ENCODE measurements around the gene HIVEP3. TPM values are rescaled to one million over a fixed set of nuclear protein-coding genes. Genes with fewer than 3 reads are reported as not detected.

The HIVEP3 gene
- total RNA-seq, 1 donor from 2014 or later: 8.9 TPM

DNA sequence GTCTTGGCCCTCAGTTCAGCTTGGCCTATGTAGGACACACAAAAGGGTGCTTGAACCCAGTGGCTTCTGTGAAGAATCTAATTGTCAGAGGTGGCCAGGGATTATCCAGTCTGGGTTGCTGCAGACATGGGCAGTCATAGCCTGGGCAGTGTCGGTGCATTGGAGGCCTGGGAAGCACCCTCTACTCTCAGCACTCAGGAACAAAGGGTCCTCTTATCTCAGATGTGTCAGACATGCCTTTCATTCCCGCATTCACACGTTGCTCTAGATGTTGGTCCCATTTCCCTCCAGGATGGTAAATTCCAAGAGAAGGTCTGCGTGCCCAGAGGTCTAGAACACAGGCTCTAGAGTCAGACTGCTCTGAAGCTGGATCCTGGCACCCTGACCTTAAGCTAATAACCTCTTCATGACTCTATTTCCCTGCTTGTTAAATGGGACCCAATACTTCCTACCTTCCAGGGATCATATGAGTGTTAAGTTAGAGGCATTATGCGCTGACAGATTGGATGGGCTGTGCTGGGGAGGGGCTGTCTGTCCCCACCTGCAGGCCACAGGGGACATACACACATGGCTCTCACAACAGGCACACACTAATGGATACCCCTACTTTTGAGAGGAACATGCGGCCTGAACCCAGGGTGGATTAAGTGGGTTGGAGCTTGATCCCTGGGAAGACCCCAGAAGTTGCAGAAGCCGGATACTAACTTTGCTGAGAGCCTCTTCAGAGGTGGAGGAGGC lies 417.8 kb downstream of the HIVEP3 start:
- Histone ChIP-seq H3K36me3 (ENCODE audit: insufficient read depth, low read length) (no peaks in the 10 kb centered on the region), H3K27me3 (ENCODE audit: insufficient read depth, low read length) (no peaks in the 10 kb centered on the region), H3K4me2 (ENCODE audit: low read length) (peak overlapping the region; percentile 41), H3K4me3 (ENCODE audit: insufficient read depth, low read depth, low read length) (no peak overlapping the region), H4K20me1 (ENCODE audit: insufficient read depth, low read length) (no peaks in the 10 kb centered on the region), H3K4me1 (ENCODE audit: insufficient read depth, low read length) (peaks cover 44% of the 10 kb centered on the region), H3K27ac (ENCODE audit: low read depth, low read length) (peak overlapping the region; percentile 18), H3K9me3 (ENCODE audit: insufficient read depth, low read depth, low read length) (no peaks in the 10 kb centered on the region), H3K9ac (ENCODE audit: low read length) (no peak overlapping the region), H3K79me2 (ENCODE audit: insufficient read depth, low read length) (no peaks in the 10 kb centered on the region), H2AFZ (ENCODE audit: low read depth, low read length) (no peak overlapping the region)
- peak; percentile 68 for DNase-seq (ENCODE audit: low read depth)
- Mint-ChIP-seq H3K27ac (ENCODE audit: unreplicated experiment) (no peak overlapping the region), H3K9me3 (ENCODE audit: unreplicated experiment) (peaks cover 2% of the 10 kb centered on the region), H3K27me3 (ENCODE audit: low read depth, unreplicated experiment) (peaks cover 9% of the 10 kb centered on the region), H3K36me3 (ENCODE audit: low read depth, unreplicated experiment) (no peaks in the 10 kb centered on the region), H3K4me3 (ENCODE audit: unreplicated experiment) (no peak overlapping the region), H3K4me1 (ENCODE audit: low read depth, unreplicated experiment) (peaks cover 25% of the 10 kb centered on the region)
- no peak for TF ChIP-seq EZH2 (IDR thresholded peaks at IDR 0.05; ENCODE audit: insufficient read depth, low read length)
- TF ChIP-seq, protein P1, sequence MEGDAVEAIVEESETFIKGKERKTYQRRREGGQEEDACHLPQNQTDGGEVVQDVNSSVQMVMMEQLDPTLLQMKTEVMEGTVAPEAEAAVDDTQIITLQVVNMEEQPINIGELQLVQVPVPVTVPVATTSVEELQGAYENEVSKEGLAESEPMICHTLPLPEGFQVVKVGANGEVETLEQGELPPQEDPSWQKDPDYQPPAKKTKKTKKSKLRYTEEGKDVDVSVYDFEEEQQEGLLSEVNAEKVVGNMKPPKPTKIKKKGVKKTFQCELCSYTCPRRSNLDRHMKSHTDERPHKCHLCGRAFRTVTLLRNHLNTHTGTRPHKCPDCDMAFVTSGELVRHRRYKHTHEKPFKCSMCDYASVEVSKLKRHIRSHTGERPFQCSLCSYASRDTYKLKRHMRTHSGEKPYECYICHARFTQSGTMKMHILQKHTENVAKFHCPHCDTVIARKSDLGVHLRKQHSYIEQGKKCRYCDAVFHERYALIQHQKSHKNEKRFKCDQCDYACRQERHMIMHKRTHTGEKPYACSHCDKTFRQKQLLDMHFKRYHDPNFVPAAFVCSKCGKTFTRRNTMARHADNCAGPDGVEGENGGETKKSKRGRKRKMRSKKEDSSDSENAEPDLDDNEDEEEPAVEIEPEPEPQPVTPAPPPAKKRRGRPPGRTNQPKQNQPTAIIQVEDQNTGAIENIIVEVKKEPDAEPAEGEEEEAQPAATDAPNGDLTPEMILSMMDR (IDR thresholded peaks at IDR 0.05; ENCODE audit: insufficient read depth, low read depth, low read length): no peak
- no peak for FAIRE-seq

DNA sequence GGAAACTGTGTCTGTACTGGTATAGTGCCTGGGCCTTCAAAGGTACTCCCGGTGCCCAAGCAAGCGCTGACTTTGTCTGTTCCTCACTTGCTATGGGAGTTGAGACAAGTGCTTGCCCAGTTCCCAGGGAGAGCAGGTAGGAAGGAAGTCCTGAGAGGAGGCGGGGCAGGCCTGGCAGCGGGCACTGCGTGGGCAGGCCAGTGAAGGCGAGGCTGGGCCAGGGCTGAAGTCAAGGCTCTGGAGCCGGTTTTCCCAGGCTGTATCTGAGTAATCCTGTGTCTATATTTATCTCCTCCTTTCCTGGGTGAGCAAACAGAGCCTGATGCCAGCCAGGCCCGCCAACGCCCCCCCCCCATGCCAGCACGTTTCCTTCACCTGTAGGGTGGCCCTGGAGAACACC lies 418.3 kb downstream of the HIVEP3 start:
- peaks cover 2% of the 10 kb centered on the region for H3K9me3 Mint-ChIP-seq (ENCODE audit: unreplicated experiment)
- no peak overlapping the region for H3K4me3 Mint-ChIP-seq (ENCODE audit: unreplicated experiment)
- no peak overlapping the region for H3K9ac ChIP-seq (ENCODE audit: low read length)
- H3K27ac Mint-ChIP-seq (ENCODE audit: unreplicated experiment): no peak overlapping the region
- peak overlapping the region; percentile 18 for H3K27ac ChIP-seq (ENCODE audit: low read depth, low read length)
- H3K36me3 ChIP-seq (ENCODE audit: insufficient read depth, low read length): no peaks in the 10 kb centered on the region
- H3K27me3 ChIP-seq (ENCODE audit: insufficient read depth, low read length): no peaks in the 10 kb centered on the region
- H2AFZ ChIP-seq (ENCODE audit: low read depth, low read length): no peak overlapping the region
- peaks cover 50% of the 10 kb centered on the region for H3K4me1 ChIP-seq (ENCODE audit: insufficient read depth, low read length)
- no peak for FAIRE-seq
- peaks cover 28% of the 10 kb centered on the region for H3K4me1 Mint-ChIP-seq (ENCODE audit: low read depth, unreplicated experiment)
- H3K79me2 ChIP-seq (ENCODE audit: insufficient read depth, low read length): no peaks in the 10 kb centered on the region
- no peak overlapping the region for H3K4me3 ChIP-seq (ENCODE audit: insufficient read depth, low read depth, low read length)
- no peaks in the 10 kb centered on the region for H3K36me3 Mint-ChIP-seq (ENCODE audit: low read depth, unreplicated experiment)
- TF ChIP-seq, protein P1 (IDR thresholded peaks at IDR 0.05; ENCODE audit: insufficient read depth, low read depth, low read length): no peak
- TF ChIP-seq EZH2 (IDR thresholded peaks at IDR 0.05; ENCODE audit: insufficient read depth, low read length): no peak
- no peaks in the 10 kb centered on the region for H4K20me1 ChIP-seq (ENCODE audit: insufficient read depth, low read length)
- peak overlapping the region; percentile 41 for H3K4me2 ChIP-seq (ENCODE audit: low read length)
- no peaks in the 10 kb centered on the region for H3K9me3 ChIP-seq (ENCODE audit: insufficient read depth, low read depth, low read length)
- no peak for DNase-seq (ENCODE audit: low read depth)
- peaks cover 8% of the 10 kb centered on the region for H3K27me3 Mint-ChIP-seq (ENCODE audit: low read depth, unreplicated experiment)

DNA sequence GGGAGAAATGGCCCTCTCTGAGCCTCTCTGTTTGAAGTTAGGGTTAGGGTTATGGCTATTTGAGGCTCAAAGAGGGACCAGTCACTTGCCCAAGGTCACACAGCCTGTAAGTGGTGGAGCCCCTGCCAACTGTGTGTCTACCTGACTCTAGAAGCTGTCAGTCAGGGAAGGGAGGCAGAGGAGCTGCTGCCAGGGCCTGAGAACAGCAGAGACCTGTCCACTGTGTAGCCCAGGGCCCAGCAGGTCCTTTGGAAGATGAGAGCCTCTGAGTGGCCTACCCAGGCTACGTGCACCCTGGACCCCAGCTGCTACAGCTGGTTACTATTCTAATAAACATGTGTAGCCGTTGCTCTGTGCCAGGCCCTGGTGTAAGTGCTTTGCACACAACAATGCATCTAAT lies 419.1 kb downstream of the HIVEP3 start:
- Mint-ChIP-seq H3K27me3 (ENCODE audit: low read depth, unreplicated experiment) (peaks cover 7% of the 10 kb centered on the region), H3K4me1 (ENCODE audit: low read depth, unreplicated experiment) (peaks cover 33% of the 10 kb centered on the region), H3K36me3 (ENCODE audit: low read depth, unreplicated experiment) (no peaks in the 10 kb centered on the region), H3K27ac (ENCODE audit: unreplicated experiment) (no peak overlapping the region), H3K4me3 (ENCODE audit: unreplicated experiment) (no peak overlapping the region), H3K9me3 (ENCODE audit: unreplicated experiment) (peaks cover 2% of the 10 kb centered on the region)
- no peak overlapping the region for H2AFZ ChIP-seq (ENCODE audit: low read depth, low read length)
- no peaks in the 10 kb centered on the region for H4K20me1 ChIP-seq (ENCODE audit: insufficient read depth, low read length)
- H3K79me2 ChIP-seq (ENCODE audit: insufficient read depth, low read length): no peaks in the 10 kb centered on the region
- H3K4me1 ChIP-seq (ENCODE audit: insufficient read depth, low read length): peaks cover 51% of the 10 kb centered on the region
- H3K27me3 ChIP-seq (ENCODE audit: insufficient read depth, low read length): no peaks in the 10 kb centered on the region
- no peak overlapping the region for H3K4me3 ChIP-seq (ENCODE audit: insufficient read depth, low read depth, low read length)
- no peaks in the 10 kb centered on the region for H3K9me3 ChIP-seq (ENCODE audit: insufficient read depth, low read depth, low read length)
- no peak overlapping the region for H3K4me2 ChIP-seq (ENCODE audit: low read length)
- TF ChIP-seq, protein P1 (IDR thresholded peaks at IDR 0.05; ENCODE audit: insufficient read depth, low read depth, low read length): no peak
- no peak for TF ChIP-seq EZH2 (IDR thresholded peaks at IDR 0.05; ENCODE audit: insufficient read depth, low read length)
- DNase-seq (ENCODE audit: low read depth) (no peak), FAIRE-seq (no peak)
- H3K9ac ChIP-seq (ENCODE audit: low read length): no peak overlapping the region
- H3K27ac ChIP-seq (ENCODE audit: low read depth, low read length): no peak overlapping the region
- H3K36me3 ChIP-seq (ENCODE audit: insufficient read depth, low read length): no peaks in the 10 kb centered on the region

Measured in astrocyte (in vitro differentiated cells and primary cell).